ENCODE data around the gene TMPRSS6. TPM values are rescaled to one million over a fixed set of nuclear protein-coding genes. Genes with fewer than 3 reads are reported as not detected.

Gene TMPRSS6
- total RNA-seq, 1 experiment from 2014 or later = not detected

GRCh38 chr22:37028692-37029674 lies 80.5 kb downstream of the TMPRSS6 start:
- no peak for DNase-seq (ENCODE audit: low read depth)

GRCh38 chr22:37027556-37027955 lies 82.0 kb downstream of the TMPRSS6 start:
- no peak for DNase-seq (ENCODE audit: low read depth)

GRCh38 chr22:37026325-37026724 lies 83.2 kb downstream of the TMPRSS6 start:
- no peak for DNase-seq (ENCODE audit: low read depth)

GRCh38 chr22:37025500-37026070 lies 83.9 kb downstream of the TMPRSS6 start:
- DNase-seq (ENCODE audit: low read depth) = no peak

GRCh38 chr22:37024339-37025157 lies 85.0 kb downstream of the TMPRSS6 start:
- no peak for DNase-seq (ENCODE audit: low read depth)

GRCh38 chr22:37023743-37024338 lies 85.7 kb downstream of the TMPRSS6 start:
- no peak for DNase-seq (ENCODE audit: low read depth)

GRCh38 chr22:37022483-37023337 lies 86.8 kb downstream of the TMPRSS6 start:
- no peak for DNase-seq (ENCODE audit: low read depth)

- DNase-seq (ENCODE audit: low read depth) = peak; percentile 28
These were observed 87.6 kb downstream of the TMPRSS6 start for GRCh38 chr22:37021710-37022482.

GRCh38 chr22:37021041-37021440 lies 88.5 kb downstream of the TMPRSS6 start:
- no peak for DNase-seq (ENCODE audit: low read depth)

GRCh38 chr22:37020192-37020479 lies 89.4 kb downstream of the TMPRSS6 start:
- peak; percentile 45 for DNase-seq (ENCODE audit: low read depth)

- peak; percentile 55 for DNase-seq (ENCODE audit: low read depth)
These were observed 90.0 kb downstream of the TMPRSS6 start, which contains the start of the genes MPST and TST for GRCh38 chr22:37019309-37020191. Gene MPST, plus strand, starts transcription at chr22:37019742. Its CDS starts 95 bp downstream, at chr22:37019837. Gene TST, minus strand, starts transcription at chr22:37019447. Its CDS starts 715 bp downstream, at chr22:37018732.

- DNase-seq (ENCODE audit: low read depth) = no peak
These were observed 90.7 kb downstream of the TMPRSS6 start for GRCh38 chr22:37018815-37019308.

- DNase-seq (ENCODE audit: low read depth) = no peak
These were observed 91.3 kb downstream of the TMPRSS6 start for GRCh38 chr22:37018086-37018814.

GRCh38 chr22:37017356-37017755 lies 92.2 kb downstream of the TMPRSS6 start:
- no peak for DNase-seq (ENCODE audit: low read depth)

- DNase-seq (ENCODE audit: low read depth) = no peak
These were observed 93.2 kb downstream of the TMPRSS6 start for GRCh38 chr22:37016134-37016910.

GRCh38 chr22:37015587-37015878 lies 94.0 kb downstream of the TMPRSS6 start:
- DNase-seq (ENCODE audit: low read depth) = no peak

All from M059J (cell line).